ENCODE results near the gene AJAP1.
A peak's percentile ranks its signal among the peaks of the same experiment; 100 is the strongest.

AJAP1 gene

DNA sequence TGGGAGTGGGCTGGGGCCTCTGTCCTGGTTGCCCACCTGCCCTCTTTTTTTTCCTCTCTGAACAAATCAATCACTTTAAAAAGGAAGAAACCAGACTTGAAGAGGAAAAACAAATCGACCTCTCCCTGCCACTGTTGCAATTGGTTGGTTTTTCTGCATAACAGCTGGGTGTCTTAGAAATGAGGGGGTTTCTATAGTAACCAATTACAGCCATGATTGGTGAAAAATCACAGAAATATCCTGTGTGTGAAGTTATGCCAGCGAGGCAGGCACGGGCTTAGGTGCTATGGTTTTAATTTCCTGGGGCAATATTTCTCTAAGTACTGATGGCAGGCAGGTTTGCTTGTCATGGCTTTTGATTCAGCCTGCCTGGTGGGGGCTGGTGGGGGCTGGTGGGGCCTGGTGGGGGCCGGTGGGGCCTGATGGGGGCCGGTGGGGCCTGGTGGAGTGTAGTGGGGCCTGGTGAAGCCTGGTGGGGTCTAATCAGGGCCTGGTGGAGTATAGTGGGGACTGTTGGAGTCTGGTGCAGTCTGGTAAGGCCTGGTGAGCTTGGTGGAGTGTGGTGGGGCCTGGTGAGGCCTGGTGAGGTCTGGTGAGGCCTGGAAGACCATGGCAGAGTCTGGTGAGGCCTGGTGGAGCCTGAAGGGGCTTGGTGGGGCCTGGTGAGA is 54.6 kb downstream of the AJAP1 start:
- FAIRE-seq: no peak
- TF ChIP-seq, protein P1, sequence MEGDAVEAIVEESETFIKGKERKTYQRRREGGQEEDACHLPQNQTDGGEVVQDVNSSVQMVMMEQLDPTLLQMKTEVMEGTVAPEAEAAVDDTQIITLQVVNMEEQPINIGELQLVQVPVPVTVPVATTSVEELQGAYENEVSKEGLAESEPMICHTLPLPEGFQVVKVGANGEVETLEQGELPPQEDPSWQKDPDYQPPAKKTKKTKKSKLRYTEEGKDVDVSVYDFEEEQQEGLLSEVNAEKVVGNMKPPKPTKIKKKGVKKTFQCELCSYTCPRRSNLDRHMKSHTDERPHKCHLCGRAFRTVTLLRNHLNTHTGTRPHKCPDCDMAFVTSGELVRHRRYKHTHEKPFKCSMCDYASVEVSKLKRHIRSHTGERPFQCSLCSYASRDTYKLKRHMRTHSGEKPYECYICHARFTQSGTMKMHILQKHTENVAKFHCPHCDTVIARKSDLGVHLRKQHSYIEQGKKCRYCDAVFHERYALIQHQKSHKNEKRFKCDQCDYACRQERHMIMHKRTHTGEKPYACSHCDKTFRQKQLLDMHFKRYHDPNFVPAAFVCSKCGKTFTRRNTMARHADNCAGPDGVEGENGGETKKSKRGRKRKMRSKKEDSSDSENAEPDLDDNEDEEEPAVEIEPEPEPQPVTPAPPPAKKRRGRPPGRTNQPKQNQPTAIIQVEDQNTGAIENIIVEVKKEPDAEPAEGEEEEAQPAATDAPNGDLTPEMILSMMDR (IDR thresholded peaks at IDR 0.05; ENCODE audit: insufficient read depth, missing control alignments): no peak

DNA sequence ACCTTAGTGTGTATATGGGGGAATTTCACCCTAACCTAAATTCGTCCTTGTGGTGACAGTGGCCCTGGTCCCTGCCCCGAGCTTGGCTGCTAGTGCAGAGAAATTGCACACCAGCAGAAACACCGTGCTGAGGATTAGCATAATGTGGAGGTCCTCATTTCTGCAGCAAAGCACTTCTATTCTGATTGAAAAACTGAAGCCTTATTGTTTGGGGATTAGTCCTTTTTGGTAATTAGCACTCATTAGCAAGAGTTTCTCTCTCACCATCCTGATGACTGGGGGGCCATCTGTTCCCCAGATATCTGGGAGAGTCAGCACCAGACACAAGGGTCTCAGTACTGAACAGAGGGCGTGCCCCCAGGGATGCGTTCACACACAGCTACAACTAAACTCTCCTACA is 55.2 kb downstream of the AJAP1 start:
- DNase-seq (ENCODE audit: insufficient read length, low spot score) (peak; percentile 29), FAIRE-seq (no peak)
- TF ChIP-seq, protein P1 (IDR thresholded peaks at IDR 0.05; ENCODE audit: insufficient read depth, missing control alignments): no peak

More for the DNA sequence above, 54.6 kb downstream of the AJAP1 start:
- DNase-seq (ENCODE audit: insufficient read length, low spot score): no peak

DNA sequence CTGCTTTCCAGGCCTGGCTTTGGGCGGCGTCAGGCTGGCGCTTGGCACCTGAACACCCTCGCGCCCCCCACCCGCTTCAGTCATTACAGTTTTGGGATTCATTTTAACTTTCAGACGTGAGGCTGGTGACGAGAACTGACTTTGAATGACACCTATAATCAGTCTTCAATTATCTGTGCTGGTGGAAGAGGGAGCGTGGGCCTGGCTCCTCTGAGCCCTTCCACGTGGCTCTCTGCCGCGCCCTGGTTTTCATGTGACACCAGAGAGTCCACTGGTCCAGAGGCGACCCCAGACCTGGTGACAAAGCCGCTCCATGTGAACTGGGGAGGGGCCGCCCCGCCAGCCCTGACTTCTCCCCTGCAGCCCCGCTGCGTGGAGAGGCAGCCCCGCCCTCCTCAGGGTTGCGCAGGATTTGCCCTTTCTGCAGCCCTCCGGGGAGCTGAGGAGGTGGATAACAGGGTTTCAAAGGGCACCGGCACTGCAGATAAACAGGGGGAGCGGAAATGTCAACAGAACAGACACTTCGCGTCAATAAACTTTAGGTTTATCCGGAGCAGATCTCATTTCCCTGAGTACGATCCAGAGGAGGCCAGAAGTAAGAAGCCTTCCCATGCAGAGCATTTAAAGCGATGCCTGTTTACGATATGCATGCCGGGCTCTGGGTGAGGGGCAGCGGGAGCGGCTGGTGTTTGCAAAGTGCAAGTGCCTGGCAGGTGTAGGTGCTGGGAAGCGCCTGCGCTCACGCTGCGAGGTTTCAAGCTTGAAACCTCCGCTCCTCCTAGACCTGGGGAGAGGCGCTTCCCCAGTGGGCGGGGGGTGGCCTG is 56.4 kb downstream of the AJAP1 start:
- DNase-seq (ENCODE audit: insufficient read length, low spot score): no peak
- TF ChIP-seq, protein P1 (IDR thresholded peaks at IDR 0.05; ENCODE audit: insufficient read depth, missing control alignments): no peak
- FAIRE-seq: no peak

DNA sequence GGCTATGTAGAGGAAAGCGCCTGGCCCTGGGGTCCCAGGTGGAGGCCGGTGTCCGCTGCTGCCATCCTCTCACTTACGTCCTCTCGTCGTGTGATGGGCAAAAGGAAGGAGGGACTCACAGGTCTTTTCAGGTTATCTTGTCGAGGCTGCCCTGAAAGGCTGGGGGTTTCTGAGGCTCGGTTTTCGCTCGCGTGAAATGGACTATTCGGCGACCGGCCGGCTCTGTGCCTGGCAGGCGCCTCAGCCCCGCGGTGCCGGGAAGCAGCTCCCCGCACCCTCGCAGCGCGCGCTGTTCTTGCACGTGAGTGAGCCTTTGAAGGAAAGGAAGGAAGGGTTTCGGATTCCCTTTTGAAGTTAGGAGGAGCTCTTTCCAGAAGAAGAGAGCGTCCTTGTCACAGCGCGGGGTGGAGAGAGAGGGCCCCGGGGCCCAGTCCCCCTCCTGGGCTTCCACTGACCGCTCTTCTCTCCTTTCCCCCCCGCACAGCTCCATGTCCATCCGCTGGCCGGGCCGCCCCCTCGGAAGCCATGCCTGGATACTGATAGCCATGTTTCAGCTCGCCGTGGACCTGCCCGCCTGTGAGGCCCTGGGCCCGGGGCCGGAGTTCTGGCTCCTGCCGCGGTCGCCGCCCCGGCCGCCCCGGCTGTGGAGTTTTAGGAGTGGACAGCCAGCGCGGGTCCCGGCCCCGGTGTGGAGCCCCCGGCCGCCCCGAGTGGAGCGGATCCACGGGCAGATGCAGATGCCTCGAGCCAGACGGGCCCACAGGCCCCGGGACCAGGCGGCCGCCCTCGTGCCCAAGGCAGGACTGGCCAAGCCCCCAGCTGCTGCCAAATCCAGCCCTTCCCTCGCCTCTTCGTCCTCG is 57.2 kb downstream of the AJAP1 start:
- no peak for DNase-seq (ENCODE audit: insufficient read length, low spot score)
- TF ChIP-seq, protein P1 (IDR thresholded peaks at IDR 0.05; ENCODE audit: insufficient read depth, missing control alignments): no peak
- FAIRE-seq: no peak

DNA sequence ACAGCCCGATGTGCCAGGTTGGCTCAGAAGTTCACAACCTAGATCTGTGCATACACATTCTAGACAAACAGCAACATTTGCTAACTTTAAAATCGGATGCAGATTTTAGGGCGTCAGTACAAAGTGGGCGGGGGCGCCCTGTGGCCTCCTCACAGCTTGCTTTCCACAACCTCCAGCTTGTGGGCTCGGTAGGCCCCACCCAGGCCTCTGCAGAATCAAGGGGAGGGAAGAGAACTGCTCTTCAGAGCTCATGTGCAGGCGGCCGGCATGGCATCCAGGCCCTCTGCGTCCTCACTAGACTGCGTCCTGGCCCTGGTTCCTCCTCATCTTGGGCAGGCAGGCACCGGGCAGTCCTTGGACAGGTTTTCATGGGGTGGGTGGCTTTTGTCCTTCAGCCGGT is 59.3 kb downstream of the AJAP1 start:
- FAIRE-seq (no peak), DNase-seq (ENCODE audit: insufficient read length, low spot score) (no peak)
- TF ChIP-seq, protein P1 (IDR thresholded peaks at IDR 0.05; ENCODE audit: insufficient read depth, missing control alignments): no peak

DNA sequence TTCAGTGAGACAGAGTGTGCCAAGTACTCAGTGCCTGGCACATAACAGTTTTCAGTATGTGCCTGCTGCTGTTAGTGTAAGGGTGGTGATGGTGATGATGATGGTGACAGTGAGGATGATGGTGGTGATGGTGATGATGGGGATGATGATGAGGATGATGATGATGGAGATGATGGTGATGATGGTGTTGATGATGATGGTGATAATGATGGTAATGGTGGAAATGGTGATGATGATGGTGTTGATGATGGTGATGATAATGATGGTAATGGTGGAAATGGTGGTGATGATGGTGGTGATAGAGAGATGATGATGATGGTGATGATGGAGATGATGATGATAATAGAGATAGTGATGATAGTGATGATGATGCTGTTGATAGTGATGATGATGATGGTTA is 62.0 kb downstream of the AJAP1 start:
- FAIRE-seq (no peak), DNase-seq (ENCODE audit: insufficient read length, low spot score) (no peak)
- TF ChIP-seq, protein P1 (IDR thresholded peaks at IDR 0.05; ENCODE audit: insufficient read depth, missing control alignments): no peak
